GM12878 (cell line): ENCODE results near the gene COL4A2. TPM values are rescaled to one million over a fixed set of nuclear protein-coding genes. Genes with fewer than 3 reads are reported as not detected.

ENCODE experiments used
- ATAC-seq: fragments of 200-7000 bp; cut with Tn5 transposase; 3 replicates; pipeline ENCODE4 v1.9.1; 2020; ENCODE audit warnings: mild to moderate bottlenecking, moderate library complexity
- BruUV-seq: library from RNA; stranded (reverse); fragments of 400-500 nt; replicated peaks from 2 replicates; lab custom pipeline; 2021; lab: Mats Ljungman, UMichigan
- CTCF ChIA-PET: fragments of 300-600 bp; sonication (Branson Sonifier 250); formaldehyde crosslinking; extraction: SDS; loops from one replicate; lab custom pipeline; 2021; ENCODE audit warnings: inconsistent platforms; lab: Yijun Ruan, JAX
- POLR2A ChIA-PET: fragments of 350-600 bp; formaldehyde crosslinking; extraction: SDS; loops from one replicate; lab custom pipeline; 2021; ENCODE audit warnings: inconsistent platforms; lab: Charles Lee
- RAD21 ChIA-PET: fragments of 300-600 bp; sonication (Branson Sonifier 250); formaldehyde crosslinking; loops from one replicate; lab custom pipeline; 2023; ENCODE audit warnings: antibody characterized with exemption; ENCODE audit not compliant: unreplicated experiment; lab: Charles Lee
- SMC1A ChIA-PET: fragments of 300-600 bp; sonication (Branson Sonifier 250); formaldehyde crosslinking; loops from one replicate; lab custom pipeline; 2023; ENCODE audit not compliant: unreplicated experiment, uncharacterized antibody; lab: Charles Lee
- DNase-seq: peaks from one replicate; pipeline ENCODE4 v3.0.0-alpha.2; 2011; ENCODE audit warnings: low read depth, low spot score
- FAIRE-seq: peaks from 3 replicates; lab custom pipeline; 2011; peaks lifted over from hg19 to GRCh38; lab: Jason Lieb, UNC
- H2AFZ ChIP-seq: 2 replicates; pipeline ENCODE4 v1.6.0; 2011; ENCODE audit warnings: low read depth, low read length, control low read depth; ENCODE audit not compliant: control insufficient read depth
- H3K27ac ChIP-seq: 2 replicates; pipeline ENCODE4 v1.5.1; 2011; ENCODE audit warnings: control low read depth; ENCODE audit not compliant: control insufficient read depth, insufficient read depth
- H3K27me3 ChIP-seq, 2 experiments: replicated peaks in 1 of 2; 2 replicates each; pipeline versions ENCODE4 v1.6.0 to v1.6.1; 2011; ENCODE audit warnings: low read length in 1 of 2; ENCODE audit not compliant: control insufficient read depth in 2 of 2, insufficient read depth in 2 of 2
- H3K36me3 ChIP-seq, 2 experiments: 2 replicates each; pipeline ENCODE4 v1.5.1; 2011; ENCODE audit warnings: low read length in 1 of 2; ENCODE audit not compliant: control insufficient read depth in 2 of 2, insufficient read depth in 2 of 2
- H3K4me1 ChIP-seq: 2 replicates; pipeline ENCODE4 v1.6.1; 2011; ENCODE audit warnings: mild to moderate bottlenecking, low read length, moderate library complexity, mixed read lengths; ENCODE audit not compliant: control insufficient read depth, insufficient read depth
- H3K4me2 ChIP-seq: 2 replicates; pipeline ENCODE4 v1.6.0; 2011; ENCODE audit warnings: control low read depth; ENCODE audit not compliant: control insufficient read depth, insufficient read depth
- H3K4me3 ChIP-seq: fragments of 200-600 bp; sonication (generic); 2 replicates; pipeline ENCODE4 v1.5.1; 2016
- H3K79me2 ChIP-seq: 2 replicates; pipeline ENCODE4 v1.6.0; 2011; ENCODE audit warnings: low read length; ENCODE audit not compliant: control insufficient read depth, insufficient read depth
- H3K9ac ChIP-seq: 2 replicates; pipeline ENCODE4 v1.8.0; 2011; ENCODE audit warnings: low read length, control low read depth, mixed read lengths; ENCODE audit not compliant: control insufficient read depth, insufficient read depth
- H3K9me3 ChIP-seq: replicated peaks from 3 replicates; pipeline ENCODE4 v1.5.1; 2011; ENCODE audit warnings: mild to moderate bottlenecking, low read length; ENCODE audit not compliant: control insufficient read depth, insufficient read depth
- H4K20me1 ChIP-seq: 2 replicates; pipeline ENCODE4 v1.6.0; 2011; ENCODE audit not compliant: control insufficient read depth, insufficient read depth
- BCL11A ChIP-seq: IDR thresholded peaks from 2 replicates; pipeline ENCODE4 v1.6.1; 2011; ENCODE audit warnings: low read depth, low read length
- ETV6 ChIP-seq, 2 experiments: fragments of 450-650 bp in 1 of 2; IDR thresholded peaks in 1 of 2; conservative IDR thresholded peaks in 1 of 2; 2 replicates each; pipeline ENCODE4 v1.6.1; 2014; ENCODE audit warnings: antibody characterized with exemption in 1 of 2, borderline replicate concordance in 1 of 2, low read depth in 1 of 2, mild to moderate bottlenecking in 1 of 2, moderate library complexity in 1 of 2
- SREBF1 ChIP-seq: IDR thresholded peaks from 2 replicates; pipeline ENCODE4 v1.6.1; 2012; ENCODE audit warnings: mild to moderate bottlenecking, low read length
- STAT3 ChIP-seq: IDR thresholded peaks from 2 replicates; pipeline ENCODE4 v1.6.1; 2011; ENCODE audit warnings: low read depth, low read length, improper control_type of control experiment
- WRNIP1 ChIP-seq: IDR thresholded peaks from 2 replicates; pipeline ENCODE4 v1.6.1; 2011; ENCODE audit warnings: low read depth, low read length, improper control_type of control experiment, borderline replicate concordance
- WGBS: methylation state at CpG from one replicate; pipeline ENCODE4 v1.1.6; 2016; ENCODE audit warnings: low lambda C conversion rate; ENCODE audit not compliant: insufficient replicate concordance, insufficient coverage; ENCODE audit errors: missing lambda C conversion rate; 5-methylcytosine and 5-hydroxymethylcytosine counted together
- in situ Hi-C: fragments of 300-500 bp; cut with MboI; formaldehyde crosslinking; loops from 9 replicates; pipeline ENCODE4 v1.14.3; 2018; ENCODE audit warnings: mixed read lengths
- intact Hi-C: fragments of 100-400 bp; cut with micrococcal nuclease; formaldehyde crosslinking; loops from one replicate; pipeline ENCODE4 v1.14.2; 2022; ENCODE audit not compliant: unreplicated experiment
- polyA plus RNA-seq, 11 experiments: library from polyadenylated mRNA; depleted of rRNA in 4 of 11; unstranded in 6 of 11; stranded (reverse) in 5 of 11; fragments of >200 nt; fragmentation: Nextera tagmentation in 4 of 11; fragmentation: Illumina TruSeq in 1 of 11; extraction: Ambion mirVana in 4 of 11; extraction: Trizol in 1 of 11; gene quantifications; 1 replicate in 1 of 11; 2 replicates in 10 of 11; pipeline versions ENCODE4 v1.2.1 to v1.2.3, GENCODE V29; 2011 to 2016; ENCODE audit warnings: inconsistent platforms in 2 of 11, missing spikeins in 2 of 11, low read depth in 1 of 11
- total RNA-seq, 4 experiments: library from RNA; depleted of rRNA in 3 of 4; stranded (reverse); fragments of >200 nt in 3 of 4; fragmentation: Illumina TruSeq in 1 of 4; extraction: Trizol in 1 of 4; gene quantifications; 2 replicates each; pipeline versions ENCODE4 v1.2.1 to v1.2.3, GENCODE V29; 2013 to 2021
- TF ChIP-seq, protein P1 (sequence below): fragments of 450-650 bp; IDR thresholded peaks from 2 replicates; pipeline ENCODE4 v1.6.1; 2016; ENCODE audit warnings: mild to moderate bottlenecking
- TF ChIP-seq, protein P2 (sequence below): fragments of 450-650 bp; IDR thresholded peaks from 2 replicates; pipeline ENCODE4 v1.6.1; 2017; ENCODE audit warnings: mild to moderate bottlenecking

Gene COL4A2
- total and polyA plus RNA-seq, 10 of the 15 experiments (the other 5 are each of a cell fraction or from before 2014, with no cell fraction given), result 0.16 to 1.6 (median 0.62) TPM; not detected in 3

DNA sequence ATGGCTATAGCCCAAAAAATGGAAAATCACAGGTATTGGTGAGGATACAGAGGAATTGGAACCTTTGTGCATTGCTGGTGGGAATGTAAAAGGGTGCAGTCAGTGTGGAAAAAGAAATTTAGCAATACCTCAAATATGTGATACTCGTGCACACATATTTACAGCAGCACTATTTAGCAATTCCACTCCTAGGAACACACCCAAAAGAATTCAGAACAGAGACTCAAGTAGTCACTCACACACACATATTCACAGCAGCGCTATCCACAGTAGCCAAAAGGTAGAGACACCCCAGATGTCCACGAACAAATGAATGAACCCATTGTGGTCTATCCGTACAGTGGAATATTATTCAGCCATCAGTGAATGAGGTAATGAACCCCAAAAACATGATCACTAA, 114.0 kb downstream of the COL4A2 start:
- DNase-seq, result no peak
- BruUV-seq, result no TSS peak
- Histone ChIP-seq H4K20me1 (no peaks in the 10 kb centered on the region), H3K27ac (no peak overlapping the region), H3K4me1 (no peaks in the 10 kb centered on the region), H3K4me3 (no peak overlapping the region), H3K79me2 (no peaks in the 10 kb centered on the region), H3K27me3 (peaks cover 0 to 3% of the 10 kb centered on the region in 2 experiments; a peak in 2 of 4 replicates), H3K9ac (no peak overlapping the region), H3K36me3 (no peaks in the 10 kb centered on the region), H2AFZ (no peak overlapping the region)
- in situ Hi-C loops, result loop anchor here (25.0 kb wide), 1 partner anchor 1459 kb away; no protein-coding TSS in a partner anchor
- SMC1A ChIA-PET, result interaction anchor here (0.9 kb wide), 1 partner anchor 10 kb away, joined by 4 read pairs; no protein-coding TSS in a partner anchor
- no peak for FAIRE-seq
- POLR2A ChIA-PET, result no interaction called here
- WGBS, result 12% methylated on average over 4 of the region's 4 CpGs
- CTCF ChIA-PET, result interaction anchor here (0.8 to 4.0 kb wide), 3 partner anchors 10 to 30 kb away, joined by 3 to 14 read pairs (median 4); no protein-coding TSS in a partner anchor
- no peak for ATAC-seq
- RAD21 ChIA-PET, result interaction anchor here (0.7 to 3.5 kb wide), 2 partner anchors 9 to 23 kb away, joined by 3 to 16 read pairs; no protein-coding TSS in a partner anchor
- TF ChIP-seq SREBF1, result no peak
- TF ChIP-seq, protein P1, sequence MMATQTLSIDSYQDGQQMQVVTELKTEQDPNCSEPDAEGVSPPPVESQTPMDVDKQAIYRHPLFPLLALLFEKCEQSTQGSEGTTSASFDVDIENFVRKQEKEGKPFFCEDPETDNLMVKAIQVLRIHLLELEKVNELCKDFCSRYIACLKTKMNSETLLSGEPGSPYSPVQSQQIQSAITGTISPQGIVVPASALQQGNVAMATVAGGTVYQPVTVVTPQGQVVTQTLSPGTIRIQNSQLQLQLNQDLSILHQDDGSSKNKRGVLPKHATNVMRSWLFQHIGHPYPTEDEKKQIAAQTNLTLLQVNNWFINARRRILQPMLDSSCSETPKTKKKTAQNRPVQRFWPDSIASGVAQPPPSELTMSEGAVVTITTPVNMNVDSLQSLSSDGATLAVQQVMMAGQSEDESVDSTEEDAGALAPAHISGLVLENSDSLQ, result no peak
- TF ChIP-seq ETV6 (conservative IDR thresholded peaks at IDR 0.05 in 1 of 2, IDR thresholded peaks at IDR 0.05 in 1 of 2; ENCODE audit: borderline replicate concordance in 1 of 2, low read depth in 1 of 2), result no peak
- no peak for TF ChIP-seq BCL11A
- no peak for TF ChIP-seq STAT3
- no peak for TF ChIP-seq WRNIP1
- TF ChIP-seq, protein P2, sequence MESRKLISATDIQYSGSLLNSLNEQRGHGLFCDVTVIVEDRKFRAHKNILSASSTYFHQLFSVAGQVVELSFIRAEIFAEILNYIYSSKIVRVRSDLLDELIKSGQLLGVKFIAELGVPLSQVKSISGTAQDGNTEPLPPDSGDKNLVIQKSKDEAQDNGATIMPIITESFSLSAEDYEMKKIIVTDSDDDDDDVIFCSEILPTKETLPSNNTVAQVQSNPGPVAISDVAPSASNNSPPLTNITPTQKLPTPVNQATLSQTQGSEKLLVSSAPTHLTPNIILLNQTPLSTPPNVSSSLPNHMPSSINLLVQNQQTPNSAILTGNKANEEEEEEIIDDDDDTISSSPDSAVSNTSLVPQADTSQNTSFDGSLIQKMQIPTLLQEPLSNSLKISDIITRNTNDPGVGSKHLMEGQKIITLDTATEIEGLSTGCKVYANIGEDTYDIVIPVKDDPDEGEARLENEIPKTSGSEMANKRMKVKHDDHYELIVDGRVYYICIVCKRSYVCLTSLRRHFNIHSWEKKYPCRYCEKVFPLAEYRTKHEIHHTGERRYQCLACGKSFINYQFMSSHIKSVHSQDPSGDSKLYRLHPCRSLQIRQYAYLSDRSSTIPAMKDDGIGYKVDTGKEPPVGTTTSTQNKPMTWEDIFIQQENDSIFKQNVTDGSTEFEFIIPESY, result no peak
- TF ChIP-seq, all 136 proteins: peak for 0
- no peak overlapping the region for H3K4me2 ChIP-seq
- intact Hi-C loops, result no loop called here
- H3K9me3 ChIP-seq, result no peaks in the 10 kb centered on the region
